ENCODE measurements around the gene PLD3. TPM values are rescaled to one million over a fixed set of nuclear protein-coding genes. Genes with fewer than 3 reads are reported as not detected.

Gene PLD3
- total RNA-seq, 1 donor from 2014 or later, result 1,227 TPM

DNA sequence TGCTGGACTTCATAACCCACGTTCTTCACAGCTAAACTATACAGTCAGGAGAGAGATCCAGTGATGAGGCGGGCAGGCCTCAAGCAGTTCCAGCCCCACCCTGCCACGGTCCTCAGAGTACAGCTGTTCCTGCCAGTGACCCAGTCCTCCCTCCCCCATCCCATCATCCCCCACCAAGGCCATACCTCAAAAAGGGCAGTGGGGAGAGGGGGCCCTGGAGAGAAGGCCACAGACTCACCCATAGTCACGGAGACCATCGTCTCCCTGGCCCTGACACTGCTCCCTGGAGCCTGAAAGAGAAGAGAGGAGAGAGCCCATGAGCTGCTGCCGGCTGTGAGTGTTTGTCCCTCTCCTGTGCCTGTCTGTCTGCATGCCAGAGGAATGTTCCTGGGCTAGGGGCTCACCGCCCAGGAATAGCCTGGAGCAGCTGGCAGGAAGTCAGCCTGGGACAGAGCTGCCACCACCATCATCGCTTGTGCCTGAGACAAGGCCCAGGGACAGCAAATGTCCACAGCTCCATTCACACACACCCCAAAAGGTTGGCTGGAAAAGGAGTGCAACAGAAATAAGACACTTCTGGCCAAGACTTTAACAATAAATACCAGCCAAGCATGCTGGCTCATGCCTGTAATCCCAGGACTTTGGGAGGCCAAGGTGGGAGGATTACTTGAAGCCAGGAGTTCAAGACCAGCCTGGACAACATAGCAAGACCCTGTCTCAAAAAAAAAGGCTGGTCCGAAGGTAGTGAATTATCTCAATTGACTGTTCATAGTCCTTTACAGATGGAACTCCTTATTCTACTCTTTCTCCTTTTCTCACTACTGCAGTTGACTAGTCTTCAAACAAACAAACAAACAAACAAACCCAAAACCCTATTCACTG is 6.7 kb upstream of the PLD3 start:
- DNase-seq, result no peak

DNA sequence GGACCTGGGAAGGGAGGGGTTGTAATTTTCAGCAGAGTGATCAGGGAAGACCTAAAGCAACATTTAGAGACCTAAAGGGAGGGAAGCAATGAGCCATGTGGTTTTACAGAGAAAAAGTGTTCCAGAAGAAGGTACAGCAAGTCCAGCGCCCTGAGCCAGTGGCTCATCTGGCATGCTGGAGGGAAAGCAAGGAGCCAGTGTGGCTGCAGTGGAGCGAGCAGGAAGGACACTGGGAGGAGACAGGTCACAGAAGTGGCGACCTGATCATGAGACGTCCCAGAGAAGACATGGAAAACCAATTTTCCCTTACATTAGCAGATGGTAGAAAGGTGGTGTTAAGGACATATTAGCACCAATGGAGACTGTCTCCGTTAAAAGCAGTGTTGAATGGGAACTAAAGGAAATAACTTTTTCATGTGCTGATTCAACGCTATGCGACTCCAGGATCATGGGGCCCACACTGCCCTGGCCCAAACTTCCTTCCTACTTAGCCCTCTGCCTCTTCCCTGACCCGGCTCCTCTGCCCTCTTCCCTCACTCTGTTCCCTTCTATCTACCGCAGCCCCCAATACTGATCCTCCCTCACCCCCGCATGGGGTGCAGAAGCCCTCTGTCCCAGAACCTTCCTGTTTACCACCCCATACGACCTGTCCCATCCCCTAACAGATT is 5.7 kb upstream of the PLD3 start:
- peaks cover 9% of the 10 kb centered on the region for H3K4me1 Mint-ChIP-seq (ENCODE audit: low read depth, unreplicated experiment)
- H3K36me3 Mint-ChIP-seq (ENCODE audit: unreplicated experiment), result no peaks in the 10 kb centered on the region
- H3K27me3 Mint-ChIP-seq (ENCODE audit: unreplicated experiment), result peaks cover 2% of the 10 kb centered on the region
- TF ChIP-seq, protein P1, sequence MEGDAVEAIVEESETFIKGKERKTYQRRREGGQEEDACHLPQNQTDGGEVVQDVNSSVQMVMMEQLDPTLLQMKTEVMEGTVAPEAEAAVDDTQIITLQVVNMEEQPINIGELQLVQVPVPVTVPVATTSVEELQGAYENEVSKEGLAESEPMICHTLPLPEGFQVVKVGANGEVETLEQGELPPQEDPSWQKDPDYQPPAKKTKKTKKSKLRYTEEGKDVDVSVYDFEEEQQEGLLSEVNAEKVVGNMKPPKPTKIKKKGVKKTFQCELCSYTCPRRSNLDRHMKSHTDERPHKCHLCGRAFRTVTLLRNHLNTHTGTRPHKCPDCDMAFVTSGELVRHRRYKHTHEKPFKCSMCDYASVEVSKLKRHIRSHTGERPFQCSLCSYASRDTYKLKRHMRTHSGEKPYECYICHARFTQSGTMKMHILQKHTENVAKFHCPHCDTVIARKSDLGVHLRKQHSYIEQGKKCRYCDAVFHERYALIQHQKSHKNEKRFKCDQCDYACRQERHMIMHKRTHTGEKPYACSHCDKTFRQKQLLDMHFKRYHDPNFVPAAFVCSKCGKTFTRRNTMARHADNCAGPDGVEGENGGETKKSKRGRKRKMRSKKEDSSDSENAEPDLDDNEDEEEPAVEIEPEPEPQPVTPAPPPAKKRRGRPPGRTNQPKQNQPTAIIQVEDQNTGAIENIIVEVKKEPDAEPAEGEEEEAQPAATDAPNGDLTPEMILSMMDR (IDR thresholded peaks at IDR 0.05; ENCODE audit: partially characterized antibody, unreplicated experiment), result no peak
- peak overlapping the region; percentile 46 for H3K4me3 Mint-ChIP-seq (ENCODE audit: unreplicated experiment)
- H3K27ac Mint-ChIP-seq (ENCODE audit: unreplicated experiment), result no peak overlapping the region
- DNase-seq, result no peak
- H3K9me3 Mint-ChIP-seq (ENCODE audit: unreplicated experiment), result peaks cover 1% of the 10 kb centered on the region

More for the DNA sequence above, 6.7 kb upstream of the PLD3 start:
- H3K27ac Mint-ChIP-seq (ENCODE audit: unreplicated experiment), result peak overlapping the region; percentile 43
- H3K9me3 Mint-ChIP-seq (ENCODE audit: unreplicated experiment), result peaks cover 1% of the 10 kb centered on the region
- H3K27me3 Mint-ChIP-seq (ENCODE audit: unreplicated experiment), result peaks cover 2% of the 10 kb centered on the region
- TF ChIP-seq, protein P1 (IDR thresholded peaks at IDR 0.05; ENCODE audit: partially characterized antibody, unreplicated experiment), result no peak
- H3K4me3 Mint-ChIP-seq (ENCODE audit: unreplicated experiment), result peak overlapping the region; percentile 3
- H3K4me1 Mint-ChIP-seq (ENCODE audit: low read depth, unreplicated experiment), result peaks cover 6% of the 10 kb centered on the region
- no peaks in the 10 kb centered on the region for H3K36me3 Mint-ChIP-seq (ENCODE audit: unreplicated experiment)

DNA sequence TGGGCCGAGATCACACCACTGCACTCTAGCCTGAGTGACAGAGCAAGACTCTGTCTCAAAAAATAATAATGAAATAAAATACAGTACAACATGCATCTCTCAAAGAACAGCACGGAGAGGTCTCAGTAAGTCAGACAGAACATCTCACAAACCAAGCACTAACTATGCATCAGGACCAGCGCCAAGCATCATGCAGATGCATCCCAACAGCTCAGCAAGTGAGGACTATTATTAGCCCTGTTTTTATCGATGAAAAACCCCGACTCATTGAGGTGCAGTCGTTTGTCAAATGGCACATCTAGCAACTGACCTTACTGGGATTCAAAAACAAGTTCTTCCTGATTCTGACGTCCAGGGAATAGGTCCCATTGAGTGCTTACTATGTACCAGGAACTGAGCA is 4.1 kb upstream of the PLD3 start:
- Mint-ChIP-seq H3K27me3 (ENCODE audit: unreplicated experiment) (peaks cover 6% of the 10 kb centered on the region), H3K9me3 (ENCODE audit: unreplicated experiment) (peaks cover 7% of the 10 kb centered on the region), H3K4me3 (ENCODE audit: unreplicated experiment) (no peak overlapping the region), H3K27ac (ENCODE audit: unreplicated experiment) (no peak overlapping the region), H3K36me3 (ENCODE audit: unreplicated experiment) (peaks cover 5% of the 10 kb centered on the region), H3K4me1 (ENCODE audit: low read depth, unreplicated experiment) (peaks cover 10% of the 10 kb centered on the region)
- TF ChIP-seq, protein P1 (IDR thresholded peaks at IDR 0.05; ENCODE audit: partially characterized antibody, unreplicated experiment), result no peak
- no peak for DNase-seq

DNA sequence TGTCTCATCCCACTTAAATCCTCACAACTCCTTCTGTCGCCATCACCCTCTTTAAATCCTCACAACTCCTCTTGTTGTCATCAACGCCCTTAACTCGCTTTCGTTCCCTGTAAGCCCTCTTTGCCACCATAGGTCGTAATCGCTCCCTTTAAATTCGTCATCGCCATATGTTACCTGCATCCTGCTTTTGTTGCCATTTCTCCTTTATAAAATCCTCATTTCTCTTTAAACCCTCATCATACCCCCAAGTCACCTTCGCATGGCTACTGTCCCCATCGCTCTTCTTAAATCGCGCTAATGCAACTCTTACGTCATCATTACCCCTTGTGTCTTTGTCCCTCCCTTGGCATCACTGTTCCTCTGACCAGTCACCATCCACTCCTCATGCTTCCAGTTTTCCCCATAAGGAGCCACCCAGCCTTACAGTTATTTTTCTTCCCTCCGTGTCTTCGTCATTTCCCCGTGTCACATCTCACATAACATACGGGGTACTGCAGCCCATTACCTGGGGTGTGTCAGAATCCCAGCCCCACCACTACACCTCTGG is 539 bp downstream of the PLD3 start:
- peak overlapping the region; percentile 100 for H3K4me3 Mint-ChIP-seq (ENCODE audit: unreplicated experiment)
- H3K27ac Mint-ChIP-seq (ENCODE audit: unreplicated experiment), result peak overlapping the region; percentile 100
- peaks cover 5% of the 10 kb centered on the region for H3K36me3 Mint-ChIP-seq (ENCODE audit: unreplicated experiment)
- H3K4me1 Mint-ChIP-seq (ENCODE audit: low read depth, unreplicated experiment), result peaks cover 6% of the 10 kb centered on the region
- peaks cover 5% of the 10 kb centered on the region for H3K27me3 Mint-ChIP-seq (ENCODE audit: unreplicated experiment)
- H3K9me3 Mint-ChIP-seq (ENCODE audit: unreplicated experiment), result peaks cover 14% of the 10 kb centered on the region
- no peak for DNase-seq
- TF ChIP-seq, protein P1 (IDR thresholded peaks at IDR 0.05; ENCODE audit: partially characterized antibody, unreplicated experiment), result no peak
